HG02885 (cell line): ENCODE measurements around the gene GABRB2.
A peak's percentile ranks its signal among the peaks of the same experiment; 100 is the strongest.
"Not testable (repeated sequence)": the region's sequence is repeated elsewhere in the genome, so short reads cannot be mapped to it uniquely, and the experiment has no call there.

Experiments
- ATAC-seq: cut with Tn5 transposase; IDR thresholded peaks from one replicate; pipeline ENCODE4 v1.9.1; 2021; ENCODE audit warnings: mild to moderate bottlenecking; ENCODE audit not compliant: unreplicated experiment, poor library complexity

The GABRB2 gene

GRCh38 chr5:161306351-161306995, 240.1 kb downstream of the GABRB2 start:
- ATAC-seq, result no peak

DNA sequence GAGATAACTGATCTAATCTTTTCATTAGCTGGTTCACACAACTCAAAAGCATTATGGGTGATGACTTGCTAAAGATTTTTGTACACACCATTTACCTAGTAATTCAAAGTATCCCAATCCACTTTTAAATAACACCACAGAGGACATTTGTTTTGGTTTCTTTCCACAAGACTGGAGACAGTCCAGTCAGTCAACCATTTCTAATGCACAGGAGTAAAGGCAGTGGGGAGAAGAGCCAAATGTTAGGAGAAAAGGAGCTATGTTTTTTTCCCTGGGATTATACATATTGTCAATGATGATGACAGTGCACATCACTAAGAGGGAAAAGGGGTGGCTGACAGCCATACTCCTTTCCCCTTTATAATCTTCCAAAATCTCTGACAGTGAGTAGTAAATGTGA, 240.9 kb downstream of the GABRB2 start:
- ATAC-seq, result no peak

DNA sequence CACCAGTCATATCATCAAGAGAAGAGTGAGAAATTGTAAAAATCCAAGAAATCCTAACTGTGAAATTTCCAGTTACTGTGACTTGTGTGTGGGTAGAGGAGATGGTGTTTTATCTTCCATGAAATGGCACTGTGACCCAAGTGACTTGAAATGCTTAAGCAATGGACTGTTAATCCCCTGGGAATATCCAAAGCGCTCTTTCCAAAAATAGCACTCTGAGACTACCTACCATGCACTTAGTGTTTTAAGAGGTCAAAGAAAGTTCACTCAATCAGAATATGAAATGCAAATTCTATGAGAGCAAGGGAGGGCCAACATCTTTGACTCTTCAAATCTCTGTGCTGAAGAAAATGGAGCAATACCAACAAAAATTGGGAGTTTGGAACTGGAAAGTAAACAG, 244.0 kb downstream of the GABRB2 start:
- no peak for ATAC-seq

DNA sequence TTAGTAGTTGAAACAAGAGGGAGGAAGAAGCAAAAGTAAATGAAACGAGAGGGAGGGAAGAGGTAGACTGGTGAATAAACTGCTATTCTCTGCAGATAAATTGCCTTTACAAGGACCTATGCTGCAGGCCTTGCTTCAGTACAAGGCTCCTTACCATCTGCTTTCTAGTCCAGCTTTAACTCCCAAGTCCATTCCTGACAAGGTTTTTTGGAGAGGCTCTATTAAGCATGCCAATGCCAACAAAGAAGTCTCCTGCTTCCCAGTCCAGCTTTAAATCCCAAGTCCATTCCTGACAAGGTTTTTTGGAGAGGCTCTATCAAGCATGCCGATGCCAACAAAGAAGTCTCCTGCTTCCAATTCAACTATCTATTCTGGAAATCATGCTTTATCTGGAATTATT, 244.9 kb downstream of the GABRB2 start:
- ATAC-seq, result no peak

DNA sequence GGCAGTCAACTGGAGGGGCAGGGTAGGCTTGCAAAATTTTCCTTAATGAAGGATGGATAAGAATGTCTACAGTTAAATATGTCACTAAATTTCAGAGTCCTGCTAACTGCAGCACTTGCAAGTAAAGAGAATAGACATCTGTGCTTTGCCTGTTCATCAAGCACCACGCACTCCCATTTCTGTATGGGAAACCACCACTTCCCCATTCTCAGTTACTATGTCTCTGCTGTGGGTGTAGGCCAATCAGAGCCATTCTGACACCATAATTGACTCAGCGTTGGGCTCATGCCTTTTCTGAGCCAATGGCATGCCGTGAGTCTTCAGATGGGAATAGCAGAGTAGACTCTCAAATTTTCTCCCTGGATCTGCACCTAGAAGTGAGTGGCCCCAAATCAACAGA, 247.5 kb downstream of the GABRB2 start:
- peak; percentile 96 for ATAC-seq

- not testable (repeated sequence) for ATAC-seq
Observed at GRCh38 chr5:161297388-161297787, 249.1 kb downstream of the GABRB2 start.

DNA sequence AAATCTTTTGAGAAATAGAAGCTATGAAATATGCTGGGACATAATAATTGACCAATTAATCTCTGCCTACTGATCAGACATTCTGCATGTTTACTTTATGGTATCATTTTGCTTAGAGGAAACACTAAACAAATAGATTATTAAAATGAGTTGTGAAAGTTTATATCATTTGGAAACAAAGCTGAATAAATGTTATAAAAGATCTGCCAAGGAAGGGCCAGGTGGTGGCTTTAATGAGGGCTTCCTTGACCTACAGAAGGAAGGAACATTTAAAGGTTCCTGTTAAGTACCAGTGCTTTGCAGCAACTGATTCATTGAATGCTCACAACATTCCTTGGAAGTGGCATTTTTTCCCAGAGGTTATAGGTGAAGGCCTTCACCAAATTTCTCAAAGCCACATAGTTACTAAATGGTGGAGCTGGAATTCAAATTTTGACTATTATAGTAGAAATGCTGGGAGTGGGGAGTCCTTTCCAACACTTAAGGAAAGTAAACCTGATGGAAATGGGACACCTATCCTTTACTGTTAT, 250.7 kb downstream of the GABRB2 start:
- ATAC-seq, result no peak

GRCh38 chr5:161288071-161288470, 258.5 kb downstream of the GABRB2 start:
- ATAC-seq, result no peak

- ATAC-seq, result no peak
Observed at GRCh38 chr5:161287436-161287835, 259.1 kb downstream of the GABRB2 start.

GRCh38 chr5:161286066-161286655, 260.4 kb downstream of the GABRB2 start:
- ATAC-seq, result peak; percentile 94

GRCh38 chr5:161284445-161284844, 262.1 kb downstream of the GABRB2 start:
- no peak for ATAC-seq

- no peak for ATAC-seq
Observed at GRCh38 chr5:161283296-161283695, 263.2 kb downstream of the GABRB2 start.

GRCh38 chr5:161278739-161279660, 267.5 kb downstream of the GABRB2 start:
- peak; percentile 78 for ATAC-seq

DNA sequence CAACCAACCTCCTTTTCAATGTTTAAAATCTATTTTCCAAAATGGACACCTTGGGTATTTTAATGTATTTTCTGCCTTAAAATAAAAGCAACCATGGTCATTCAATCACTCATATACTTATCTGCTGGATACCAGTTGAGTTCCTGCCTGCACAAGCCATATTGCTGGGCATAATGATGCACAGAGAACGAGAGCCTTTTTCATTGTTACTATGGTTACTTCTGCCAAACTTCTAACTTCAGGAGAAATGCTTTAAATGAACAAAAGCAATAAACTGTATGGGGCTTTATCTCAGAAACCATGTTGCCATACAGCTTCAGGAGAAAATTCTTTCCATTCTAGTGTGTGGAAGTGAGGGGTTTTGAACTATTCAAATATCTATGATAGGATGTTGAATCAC, 269.5 kb downstream of the GABRB2 start:
- ATAC-seq, result no peak

DNA sequence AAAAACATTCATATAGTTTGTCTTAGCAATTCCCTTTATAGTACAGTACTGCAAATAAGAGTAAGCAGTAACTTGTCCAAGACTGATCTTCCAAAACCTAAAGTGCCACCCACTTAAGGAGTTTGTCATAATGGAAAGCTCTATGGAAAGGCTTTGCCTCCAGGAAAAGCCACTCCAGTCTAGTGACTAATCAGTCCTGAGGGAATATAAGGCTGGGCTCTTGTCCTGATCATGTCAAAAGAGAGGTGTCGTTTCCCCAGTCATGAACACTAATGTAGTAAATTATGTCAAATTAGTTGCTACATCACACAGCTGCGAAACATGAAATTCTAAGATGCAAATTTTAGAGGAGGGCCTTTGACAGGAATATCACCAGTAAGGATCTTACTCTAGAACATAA, 271.6 kb downstream of the GABRB2 start:
- no peak for ATAC-seq

DNA sequence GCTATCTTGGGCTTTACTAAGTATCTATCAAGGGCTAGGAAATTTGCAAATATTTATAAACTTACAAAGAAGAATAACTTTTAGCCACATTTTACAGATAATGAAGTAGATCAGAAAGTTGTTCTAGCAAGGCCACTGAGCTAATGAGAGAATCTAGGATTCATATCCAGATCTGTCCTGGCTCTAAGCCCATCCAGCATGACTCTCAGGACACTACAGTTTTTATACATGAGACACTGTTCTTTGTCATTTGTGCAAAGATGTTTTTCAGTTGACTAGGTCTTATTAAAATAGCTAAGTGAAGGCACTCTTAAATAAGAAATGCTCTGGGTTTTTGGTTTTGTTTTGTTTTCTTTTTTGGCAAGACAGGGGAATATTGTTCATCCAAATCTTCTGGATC, 273.1 kb downstream of the GABRB2 start:
- ATAC-seq, result no peak

GRCh38 chr5:161271816-161272215, 274.7 kb downstream of the GABRB2 start:
- no peak for ATAC-seq

- no peak for ATAC-seq
Observed at GRCh38 chr5:161269125-161269524, 277.4 kb downstream of the GABRB2 start.

GRCh38 chr5:161266954-161267353, 279.6 kb downstream of the GABRB2 start:
- no peak for ATAC-seq

GRCh38 chr5:161265006-161265405, 281.5 kb downstream of the GABRB2 start:
- no peak for ATAC-seq

GRCh38 chr5:161263191-161263590, 283.3 kb downstream of the GABRB2 start:
- no peak for ATAC-seq
